GOT3 (cell line): ENCODE results near the gene AGAP5.

Experiments used
- DNase-seq: peaks from one replicate; lab custom pipeline; 2025; ENCODE audit warnings: mixed read lengths; lab: John Stamatoyannopoulos, UW

The AGAP5 gene

DNA sequence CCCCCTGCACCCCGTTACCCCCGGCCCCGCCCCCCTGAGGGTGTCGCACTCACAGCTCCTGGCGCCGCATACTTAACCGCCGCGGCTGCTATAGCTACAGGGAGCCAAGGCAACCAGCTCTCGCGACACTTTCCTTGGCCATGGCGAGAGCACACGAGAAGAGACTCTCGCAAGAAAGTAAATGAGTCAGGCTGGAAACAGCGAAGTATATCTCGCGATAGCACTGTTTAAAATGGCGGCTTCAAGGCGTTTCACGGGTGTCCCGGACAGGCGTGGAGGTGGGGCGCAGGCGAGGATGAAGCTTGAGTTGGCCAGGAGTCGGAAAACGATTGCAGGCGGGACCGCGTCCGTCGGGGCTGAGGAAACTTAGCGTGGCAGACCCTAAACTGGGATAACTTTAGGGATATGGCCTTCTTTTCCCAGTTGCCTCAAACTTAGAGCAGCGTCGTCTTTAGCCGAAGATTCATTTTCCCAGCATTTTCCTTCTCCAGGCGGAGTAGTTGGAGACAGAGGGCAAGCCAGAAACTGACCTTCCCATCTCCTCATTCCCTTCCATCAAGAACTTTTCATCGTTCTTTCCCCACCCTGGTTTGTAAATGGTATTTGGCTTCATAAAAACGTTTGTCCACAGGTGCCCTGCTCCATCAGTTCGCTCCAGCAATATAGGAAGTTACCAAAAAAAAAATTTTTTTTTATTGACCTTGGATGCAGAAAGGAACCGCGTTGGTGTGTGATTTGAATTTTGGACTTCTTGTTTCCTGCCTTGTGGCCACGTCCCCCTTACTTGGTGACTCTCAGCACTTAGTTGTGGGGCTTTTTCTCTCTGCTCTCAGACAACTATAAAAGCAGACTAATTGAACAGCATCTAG is 71.8 kb downstream of the AGAP5 start:
- peak; percentile 77 for DNase-seq

- DNase-seq = no peak
Observed at GRCh38 chr10:73625004-73625883, 72.7 kb downstream of the AGAP5 start.
